SK-N-SH (cell line): ENCODE results near the gene EEFSEC. TPM values are rescaled to one million over a fixed set of nuclear protein-coding genes. Genes with fewer than 3 reads are reported as not detected.

ENCODE experiments used
- CTCF ChIA-PET: fragments of 300-600, 350-600 bp; formaldehyde crosslinking; extraction: SDS; loops from one replicate; lab custom pipeline; 2021; lab: Yijun Ruan, JAX
- POLR2A ChIA-PET: fragments of 350-600 bp; sonication (Branson Sonifier 250); formaldehyde crosslinking; extraction: SDS; loops from one replicate; lab custom pipeline; 2020; ENCODE audit warnings: antibody characterized with exemption, inconsistent platforms; lab: Yijun Ruan, JAX
- DNase-seq: peaks from one replicate; pipeline ENCODE4 v3.0.0; 2012
- H2AFZ ChIP-seq: fragments of 200-600 bp; sonication (generic); 2 replicates; pipeline ENCODE4 v1.8.1; 2016; ENCODE audit warnings: antibody characterized with exemption, mild to moderate bottlenecking, low read depth
- H3F3A ChIP-seq: fragments of 200-600 bp; sonication (generic); replicated peaks from 2 replicates; pipeline ENCODE3; 2016; ENCODE audit warnings: antibody characterized with exemption, mild to moderate bottlenecking; ENCODE audit not compliant: insufficient read depth
- H3K27ac ChIP-seq, 2 experiments: fragments of 200-500 bp in 1 of 2; fragments of 200-600 bp in 1 of 2; sonication (Bioruptor generic) in 1 of 2; sonication (generic), shearing (Covaris generic) in 1 of 2; 2 replicates each; pipeline versions ENCODE4 v1.5.1 to v1.6.1; 2014 to 2016; ENCODE audit warnings: low read depth in 2 of 2, inconsistent platforms in 1 of 2, low read length in 1 of 2, mild to moderate bottlenecking in 1 of 2, mixed read lengths in 1 of 2
- H3K27me3 ChIP-seq: fragments of 200-600 bp; sonication (generic), shearing (Covaris generic); 2 replicates; pipeline ENCODE4 v1.6.1; 2016; ENCODE audit warnings: mixed run types; ENCODE audit not compliant: insufficient read depth
- H3K36me3 ChIP-seq, 2 experiments: fragments of 200-500 bp in 1 of 2; fragments of 200-600 bp in 1 of 2; sonication (Bioruptor generic) in 1 of 2; sonication (generic) in 1 of 2; replicated peaks in 1 of 2; 2 replicates each; pipeline versions ENCODE3 to v1.5.1; 2014 to 2016; ENCODE audit warnings: low read length in 1 of 2, mild to moderate bottlenecking in 1 of 2; ENCODE audit not compliant: insufficient read depth in 2 of 2, control insufficient read depth in 1 of 2
- H3K4me1 ChIP-seq, 2 experiments: fragments of 200-500 bp in 1 of 2; fragments of 200-600 bp in 1 of 2; sonication (Bioruptor generic) in 1 of 2; sonication (generic), shearing (Covaris generic) in 1 of 2; 2 replicates each; pipeline versions ENCODE4 v1.5.1 to v1.6.1; 2014 to 2016; ENCODE audit warnings: low read depth in 1 of 2, low read length in 1 of 2, mixed run types in 1 of 2; ENCODE audit not compliant: insufficient read depth in 2 of 2, control insufficient read depth in 1 of 2
- H3K4me2 ChIP-seq: fragments of 200-600 bp; sonication (generic), shearing (Covaris generic); 2 replicates; pipeline ENCODE4 v1.6.1; 2017; ENCODE audit warnings: mixed run types
- H3K4me3 ChIP-seq, 2 experiments: fragments of 200-500 bp in 1 of 2; fragments of 200-600 bp in 1 of 2; sonication (Bioruptor generic) in 1 of 2; sonication (generic), shearing (Covaris generic) in 1 of 2; 2 replicates each; pipeline versions ENCODE4 v1.5.1 to v1.8.1; 2014 to 2016; ENCODE audit warnings: low read depth in 2 of 2, inconsistent platforms in 1 of 2, low read length in 1 of 2, mild to moderate bottlenecking in 1 of 2, mixed read lengths in 1 of 2, moderate library complexity in 1 of 2
- H3K79me2 ChIP-seq: fragments of 200-600 bp; sonication (generic); 2 replicates; pipeline ENCODE4 v1.8.1; 2017; ENCODE audit warnings: mild to moderate bottlenecking; ENCODE audit not compliant: insufficient read depth
- H3K9ac ChIP-seq: fragments of 200-600 bp; sonication (generic); 2 replicates; pipeline ENCODE4 v1.6.1; 2017; ENCODE audit warnings: mixed run types
- H3K9me2 ChIP-seq: fragments of 200-600 bp; sonication (generic); 2 replicates; pipeline ENCODE4 v1.6.1; 2017; ENCODE audit warnings: mixed run types
- H3K9me3 ChIP-seq: fragments of 200-600 bp; sonication (generic); 2 replicates; pipeline ENCODE4 v1.6.1; 2017; ENCODE audit warnings: mixed run types, mild to moderate bottlenecking, moderate library complexity
- H4K20me1 ChIP-seq: fragments of 200-600 bp; sonication (generic); 2 replicates; pipeline ENCODE4 v1.6.1; 2017; ENCODE audit warnings: mild to moderate bottlenecking, mixed run types; ENCODE audit not compliant: insufficient read depth
- GATA2 ChIP-seq: sonication (generic); formaldehyde crosslinking; IDR thresholded peaks from 2 replicates; pipeline ENCODE4 v1.5.0; 2020; ENCODE audit warnings: mild to moderate bottlenecking, missing genetic modification reagents
- RAD21 ChIP-seq: IDR thresholded peaks from 2 replicates; pipeline ENCODE4 v1.6.1; 2012; ENCODE audit warnings: mild to moderate bottlenecking, low read length
- RCOR1 ChIP-seq: fragments of 150-350 bp; IDR thresholded peaks from 2 replicates; pipeline ENCODE4 v1.6.1; 2017; ENCODE audit warnings: antibody characterized with exemption, low read length
- TAF1 ChIP-seq: IDR thresholded peaks from 2 replicates; pipeline ENCODE4 v1.6.1; 2012; ENCODE audit warnings: low read depth, mild to moderate bottlenecking, low read length, moderate library complexity, borderline replicate concordance
- TEAD4 ChIP-seq: IDR thresholded peaks from 2 replicates; pipeline ENCODE4 v1.4.0; 2012; ENCODE audit warnings: mild to moderate bottlenecking, borderline replicate concordance; ENCODE audit not compliant: insufficient read depth
- WGBS: methylation state at CpG from one replicate; pipeline ENCODE4 v1.1.6; 2017; ENCODE audit warnings: low lambda C conversion rate; 5-methylcytosine and 5-hydroxymethylcytosine counted together
- polyA plus RNA-seq, 3 experiments: library from polyadenylated mRNA; depleted of rRNA; stranded (reverse); fragments of >200 nt; gene quantifications; 2 replicates each; pipeline ENCODE4 v1.2.3, GENCODE V29; 2012
- TF ChIP-seq, protein P1 (sequence below): IDR thresholded peaks from 2 replicates; pipeline ENCODE4 v1.4.0; 2012; ENCODE audit warnings: low read depth
- TF ChIP-seq, protein P2 (sequence below): fragments of 150-350 bp; IDR thresholded peaks from 2 replicates; pipeline ENCODE4 v1.6.1; 2017; ENCODE audit warnings: antibody characterized with exemption, low read length, low read depth, borderline replicate concordance
- TF ChIP-seq, protein P3 (sequence below): fragments of 150-350 bp; IDR thresholded peaks from 2 replicates; pipeline ENCODE4 v1.6.1; 2016; ENCODE audit warnings: mild to moderate bottlenecking, low read depth, low read length
- TF ChIP-seq, protein P4 (sequence below): fragments of 200-600 bp; sonication (generic); IDR thresholded peaks from 2 replicates; pipeline ENCODE4 v1.6.1; 2017; ENCODE audit warnings: antibody characterized with exemption, mild to moderate bottlenecking, moderate library complexity

EEFSEC gene
- polyA plus RNA-seq, 1 of the 3 experiments (the other 2 are of a cell fraction) = 12.4 TPM

DNA sequence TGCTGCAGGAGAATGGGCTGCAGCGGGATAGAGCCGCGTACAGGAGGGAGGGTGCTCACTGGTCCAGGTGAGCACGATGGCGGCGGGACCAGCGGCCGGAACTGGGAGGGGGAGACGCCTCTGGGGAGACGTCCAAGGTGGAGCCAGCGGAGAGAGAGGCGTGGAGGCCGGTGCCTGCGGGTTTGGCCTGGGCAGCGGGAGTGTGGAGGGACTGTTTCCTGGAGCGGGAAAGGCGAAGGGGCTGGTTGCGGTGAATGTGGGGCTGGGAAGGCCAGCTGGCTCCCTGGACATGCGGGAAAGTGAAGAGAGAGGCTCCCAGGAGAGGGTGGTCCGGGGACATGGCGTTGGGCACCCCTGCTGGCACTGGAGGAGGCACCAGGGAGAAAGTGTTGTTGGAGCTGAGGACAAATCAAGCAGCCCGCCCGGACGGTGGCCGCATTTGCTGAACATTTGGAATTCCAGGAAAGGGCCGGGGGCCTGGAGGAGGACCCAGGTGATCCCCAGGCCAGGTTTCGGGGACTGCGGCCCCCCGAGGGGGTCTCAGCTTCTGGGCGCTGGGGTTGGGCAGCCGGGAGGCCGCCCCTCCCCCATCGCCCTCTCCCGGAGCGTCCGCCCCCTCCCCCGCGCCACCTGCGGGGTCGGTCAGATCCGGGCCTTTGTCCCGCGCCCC is 279.2 kb downstream of the EEFSEC start:
- H4K20me1 ChIP-seq = no peaks in the 10 kb centered on the region
- ChIA-PET POLR2A (interaction anchor here (0.6 kb wide), 1 partner anchor 41 kb away, joined by 3 read pairs; no protein-coding TSS in a partner anchor), CTCF (interaction anchor here (1.0 kb wide), 1 partner anchor 153 kb away, joined by 3 read pairs; no protein-coding TSS in a partner anchor)
- peaks cover 0 to 60% of the 10 kb centered on the region in 2 experiments; a peak in 1 of 4 replicates for H3K4me1 ChIP-seq
- no peak overlapping the region for H3K27ac ChIP-seq
- no peak overlapping the region for H3K9ac ChIP-seq
- H3K9me3 ChIP-seq = no peaks in the 10 kb centered on the region
- H3K4me2 ChIP-seq = no peak overlapping the region
- 85% methylated on average over 34 of the region's 43 CpGs for WGBS
- H3K79me2 ChIP-seq = no peaks in the 10 kb centered on the region
- H3K36me3 ChIP-seq = no peaks in the 10 kb centered on the region
- peak; percentile 44 for DNase-seq
- H3F3A ChIP-seq = peaks cover 3% of the 10 kb centered on the region
- H3K4me3 ChIP-seq = no peak overlapping the region
- no peak overlapping the region for H2AFZ ChIP-seq
- no peaks in the 10 kb centered on the region for H3K27me3 ChIP-seq
- no peaks in the 10 kb centered on the region for H3K9me2 ChIP-seq
- TF ChIP-seq, protein P1, sequence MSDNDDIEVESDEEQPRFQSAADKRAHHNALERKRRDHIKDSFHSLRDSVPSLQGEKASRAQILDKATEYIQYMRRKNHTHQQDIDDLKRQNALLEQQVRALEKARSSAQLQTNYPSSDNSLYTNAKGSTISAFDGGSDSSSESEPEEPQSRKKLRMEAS = no peak
- no peak for TF ChIP-seq GATA2 (CRISPR knock-in tag)
- TF ChIP-seq RCOR1 = no peak
- no peak for TF ChIP-seq TEAD4
- TF ChIP-seq, protein P2, sequence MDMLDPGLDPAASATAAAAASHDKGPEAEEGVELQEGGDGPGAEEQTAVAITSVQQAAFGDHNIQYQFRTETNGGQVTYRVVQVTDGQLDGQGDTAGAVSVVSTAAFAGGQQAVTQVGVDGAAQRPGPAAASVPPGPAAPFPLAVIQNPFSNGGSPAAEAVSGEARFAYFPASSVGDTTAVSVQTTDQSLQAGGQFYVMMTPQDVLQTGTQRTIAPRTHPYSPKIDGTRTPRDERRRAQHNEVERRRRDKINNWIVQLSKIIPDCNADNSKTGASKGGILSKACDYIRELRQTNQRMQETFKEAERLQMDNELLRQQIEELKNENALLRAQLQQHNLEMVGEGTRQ = no peak
- no peak for TF ChIP-seq TAF1
- TF ChIP-seq, protein P3, sequence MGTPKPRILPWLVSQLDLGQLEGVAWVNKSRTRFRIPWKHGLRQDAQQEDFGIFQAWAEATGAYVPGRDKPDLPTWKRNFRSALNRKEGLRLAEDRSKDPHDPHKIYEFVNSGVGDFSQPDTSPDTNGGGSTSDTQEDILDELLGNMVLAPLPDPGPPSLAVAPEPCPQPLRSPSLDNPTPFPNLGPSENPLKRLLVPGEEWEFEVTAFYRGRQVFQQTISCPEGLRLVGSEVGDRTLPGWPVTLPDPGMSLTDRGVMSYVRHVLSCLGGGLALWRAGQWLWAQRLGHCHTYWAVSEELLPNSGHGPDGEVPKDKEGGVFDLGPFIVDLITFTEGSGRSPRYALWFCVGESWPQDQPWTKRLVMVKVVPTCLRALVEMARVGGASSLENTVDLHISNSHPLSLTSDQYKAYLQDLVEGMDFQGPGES = no peak
- TF ChIP-seq RAD21 = no peak
- TF ChIP-seq, protein P4, sequence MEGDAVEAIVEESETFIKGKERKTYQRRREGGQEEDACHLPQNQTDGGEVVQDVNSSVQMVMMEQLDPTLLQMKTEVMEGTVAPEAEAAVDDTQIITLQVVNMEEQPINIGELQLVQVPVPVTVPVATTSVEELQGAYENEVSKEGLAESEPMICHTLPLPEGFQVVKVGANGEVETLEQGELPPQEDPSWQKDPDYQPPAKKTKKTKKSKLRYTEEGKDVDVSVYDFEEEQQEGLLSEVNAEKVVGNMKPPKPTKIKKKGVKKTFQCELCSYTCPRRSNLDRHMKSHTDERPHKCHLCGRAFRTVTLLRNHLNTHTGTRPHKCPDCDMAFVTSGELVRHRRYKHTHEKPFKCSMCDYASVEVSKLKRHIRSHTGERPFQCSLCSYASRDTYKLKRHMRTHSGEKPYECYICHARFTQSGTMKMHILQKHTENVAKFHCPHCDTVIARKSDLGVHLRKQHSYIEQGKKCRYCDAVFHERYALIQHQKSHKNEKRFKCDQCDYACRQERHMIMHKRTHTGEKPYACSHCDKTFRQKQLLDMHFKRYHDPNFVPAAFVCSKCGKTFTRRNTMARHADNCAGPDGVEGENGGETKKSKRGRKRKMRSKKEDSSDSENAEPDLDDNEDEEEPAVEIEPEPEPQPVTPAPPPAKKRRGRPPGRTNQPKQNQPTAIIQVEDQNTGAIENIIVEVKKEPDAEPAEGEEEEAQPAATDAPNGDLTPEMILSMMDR = no peak
- TF ChIP-seq, all 33 proteins: peak for 0
